Left ventricle myocardium inferior (tissue), 1 donor: ENCODE results near the gene FST. TPM values are rescaled to one million over a fixed set of nuclear protein-coding genes. Genes with fewer than 3 reads are reported as not detected.
A peak's percentile ranks its signal among the peaks of the same experiment; 100 is the strongest.

ENCODE experiments used
- DNase-seq: peaks from one replicate; pipeline ENCODE4 v3.0.0-alpha.2; 2020
- H3K27ac ChIP-seq: fragments of 200-600 bp; replicated peaks from 2 replicates; pipeline ENCODE4 v1.8.0; 2021
- H3K27me3 ChIP-seq: fragments of 200-600 bp; 2 replicates; pipeline ENCODE4 v1.8.0; 2021; ENCODE audit warnings: low read depth
- H3K36me3 ChIP-seq: fragments of 200-600 bp; 2 replicates; pipeline ENCODE4 v1.8.0; 2021
- H3K4me1 ChIP-seq: fragments of 200-600 bp; 2 replicates; pipeline ENCODE4 v1.8.0; 2021
- H3K4me3 ChIP-seq: fragments of 200-600 bp; 2 replicates; pipeline ENCODE4 v1.8.0; 2021; ENCODE audit warnings: mild to moderate bottlenecking, moderate library complexity
- H3K9me3 ChIP-seq: fragments of 200-600 bp; replicated peaks from 2 replicates; pipeline ENCODE4 v1.8.0; 2021
- CTCF ChIP-seq: fragments of 200-600 bp; IDR thresholded peaks from 2 replicates; pipeline ENCODE4 v1.8.0; 2021; ENCODE audit warnings: antibody characterized with exemption, mild to moderate bottlenecking, borderline replicate concordance
- intact Hi-C: fragments of 100-400 bp; cut with micrococcal nuclease; formaldehyde crosslinking; loops from one replicate; pipeline ENCODE4 v1.11.0; 2022
- total RNA-seq: library from RNA; stranded (reverse); fragmentation: NEBNext Ultra II Directional; extraction: Animal tissue kit (Norgen Biotek cat#: 25700); gene quantifications from one replicate; pipeline ENCODE4 v1.2.1, GENCODE V29; 2021
- donor health status: DM: no; HTN: yes; CAD: no; lungs with severe emphysema.

FST gene
- total RNA-seq, 1 donor from 2014 or later, result 2.0 TPM

GRCh38 chr5:53448851-53449250, 31.6 kb upstream of the FST start:
- no peaks in the 10 kb centered on the region for H3K36me3 ChIP-seq
- intact Hi-C loops, result no loop called here
- H3K27ac ChIP-seq, result no peak overlapping the region
- DNase-seq, result no peak
- H3K4me1 ChIP-seq, result no peaks in the 10 kb centered on the region
- no peaks in the 10 kb centered on the region for H3K9me3 ChIP-seq
- no peak overlapping the region for H3K4me3 ChIP-seq
- no peak for TF ChIP-seq CTCF
- H3K27me3 ChIP-seq, result peaks cover 16% of the 10 kb centered on the region

- DNase-seq, result no peak
- Histone ChIP-seq H3K36me3 (no peaks in the 10 kb centered on the region), H3K27me3 (peaks cover 9% of the 10 kb centered on the region), H3K4me1 (no peaks in the 10 kb centered on the region), H3K9me3 (no peaks in the 10 kb centered on the region), H3K4me3 (no peak overlapping the region), H3K27ac (no peak overlapping the region)
- TF ChIP-seq CTCF, result no peak
- intact Hi-C loops, result no loop called here
These were observed 26.3 kb upstream of the FST start for GRCh38 chr5:53453898-53454718.

- H3K27me3 ChIP-seq, result peaks cover 9% of the 10 kb centered on the region
- no peak overlapping the region for H3K4me3 ChIP-seq
- no peak for TF ChIP-seq CTCF
- intact Hi-C loops, result no loop called here
- no peak overlapping the region for H3K27ac ChIP-seq
- H3K4me1 ChIP-seq, result no peaks in the 10 kb centered on the region
- DNase-seq, result no peak
- H3K36me3 ChIP-seq, result no peaks in the 10 kb centered on the region
- no peaks in the 10 kb centered on the region for H3K9me3 ChIP-seq
These were observed 25.8 kb upstream of the FST start for GRCh38 chr5:53454719-53455000.

- Histone ChIP-seq H3K36me3 (no peaks in the 10 kb centered on the region), H3K27ac (no peak overlapping the region), H3K4me3 (no peak overlapping the region), H3K4me1 (no peaks in the 10 kb centered on the region), H3K9me3 (no peaks in the 10 kb centered on the region), H3K27me3 (peaks cover 14% of the 10 kb centered on the region)
- TF ChIP-seq CTCF, result no peak
- DNase-seq, result no peak
- intact Hi-C loops, result no loop called here
These were observed 24.1 kb upstream of the FST start for GRCh38 chr5:53456366-53456765.

- no peaks in the 10 kb centered on the region for H3K36me3 ChIP-seq
- H3K9me3 ChIP-seq, result no peaks in the 10 kb centered on the region
- H3K4me3 ChIP-seq, result no peak overlapping the region
- peaks cover 11% of the 10 kb centered on the region for H3K4me1 ChIP-seq
- intact Hi-C loops, result no loop called here
- H3K27me3 ChIP-seq, result peaks cover 5% of the 10 kb centered on the region
- DNase-seq, result no peak
- peak overlapping the region; percentile 58 for H3K27ac ChIP-seq
- TF ChIP-seq CTCF, result no peak
These were observed 16.4 kb upstream of the FST start for GRCh38 chr5:53463909-53464621.
